HG03432 (cell line): ENCODE measurements around the gene RAB11FIP5.

Experiments used
- ATAC-seq: cut with Tn5 transposase; IDR thresholded peaks from one replicate; pipeline ENCODE4 v1.9.1; 2021; ENCODE audit warnings: mild to moderate bottlenecking, moderate library complexity; ENCODE audit not compliant: unreplicated experiment

The RAB11FIP5 gene

GRCh38 chr2:73033766-73034381, 78.9 kb downstream of the RAB11FIP5 start:
- ATAC-seq = no peak

DNA sequence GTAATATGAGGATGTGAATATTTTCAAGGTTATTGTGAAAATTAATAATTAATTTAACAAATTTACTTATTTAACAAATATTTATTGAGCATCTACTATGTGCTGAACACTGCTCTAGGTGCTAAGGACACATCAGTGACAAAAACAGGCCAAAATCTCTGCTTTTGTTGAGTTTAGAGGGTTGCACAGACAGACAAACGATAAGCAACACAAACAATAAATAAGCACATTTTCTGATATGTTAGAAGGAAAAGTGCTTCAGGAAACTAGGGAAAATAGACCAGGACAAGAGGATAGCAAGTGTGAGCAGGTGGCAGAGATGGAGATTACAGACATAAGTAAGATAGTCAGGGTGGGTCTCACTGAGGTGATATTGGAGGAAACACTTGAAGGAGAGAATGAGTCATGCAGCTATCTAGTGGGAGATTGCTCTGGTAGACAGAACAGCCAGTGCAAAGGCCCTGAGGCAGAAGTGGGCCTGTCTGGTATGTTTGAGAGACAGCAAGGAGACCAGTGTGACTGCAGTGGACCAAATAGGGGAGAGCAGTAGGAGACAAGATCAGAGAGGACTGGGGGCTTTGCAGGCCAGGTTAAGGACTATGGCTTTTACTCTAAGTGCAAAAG, 79.5 kb downstream of the RAB11FIP5 start:
- ATAC-seq = no peak

DNA sequence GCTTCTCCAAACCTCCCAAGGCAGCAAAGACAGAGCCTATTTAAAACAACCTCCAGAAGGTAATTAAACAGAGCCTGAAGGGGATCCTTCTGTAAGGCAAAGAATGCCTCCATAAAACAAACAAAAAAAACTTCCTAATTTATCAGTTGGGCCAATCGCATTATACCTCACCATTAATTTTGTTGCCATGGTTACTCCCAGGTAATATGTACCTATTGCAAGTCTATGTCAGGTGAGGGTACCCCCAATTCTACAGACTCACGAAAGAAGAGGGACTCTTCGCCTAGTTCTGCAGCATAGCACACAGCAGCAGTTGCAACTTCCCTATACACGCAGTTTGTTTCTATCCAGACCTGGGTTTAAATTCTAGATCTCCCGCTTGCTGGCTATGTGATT, 80.0 kb downstream of the RAB11FIP5 start:
- ATAC-seq = no peak

DNA sequence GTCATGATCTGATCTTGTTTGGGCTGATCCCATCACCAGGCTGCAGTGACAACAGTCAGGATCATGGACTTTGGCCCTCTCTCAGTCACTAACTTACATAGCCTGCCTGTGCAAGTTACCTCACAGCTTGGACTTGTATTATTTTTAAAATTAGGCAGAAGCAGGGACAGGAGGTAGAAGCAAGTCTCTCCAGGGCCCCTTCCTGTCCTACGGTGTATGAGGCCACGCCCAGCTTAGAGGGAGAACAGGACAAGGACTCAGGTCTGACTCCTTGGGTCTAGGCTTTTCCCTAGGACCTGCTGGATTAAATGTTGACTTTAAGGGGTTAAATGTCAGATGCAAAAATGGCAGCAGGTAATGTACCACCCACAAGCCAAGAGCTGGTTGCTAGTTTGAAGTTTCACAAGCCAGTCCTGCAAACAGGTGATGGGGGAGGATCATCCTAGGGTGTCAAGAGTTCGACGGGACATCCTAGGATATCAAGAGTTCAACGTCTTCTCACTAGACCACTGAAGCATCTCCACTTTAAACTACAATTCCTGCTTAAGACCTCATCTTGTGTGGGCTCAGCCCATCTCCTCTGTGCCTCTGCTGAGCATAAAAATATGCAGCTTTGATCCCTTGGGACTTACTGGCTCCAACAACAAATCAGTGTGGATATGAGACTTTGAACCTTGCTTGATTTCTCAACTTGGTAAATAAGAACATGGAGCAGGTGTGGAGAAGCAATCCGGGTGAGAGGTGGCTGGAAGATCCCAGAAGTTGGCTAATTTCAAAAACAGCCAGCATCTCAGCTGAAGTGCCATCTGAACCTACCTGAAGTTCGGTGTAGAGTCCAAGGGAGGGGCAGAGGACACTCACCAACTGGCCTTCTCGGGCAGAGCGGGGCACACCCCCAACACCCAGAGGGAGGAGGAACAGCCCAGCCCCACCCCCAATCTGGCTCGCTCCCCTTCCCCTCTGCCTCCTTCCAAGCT, 80.7 kb downstream of the RAB11FIP5 start:
- ATAC-seq = no peak

GRCh38 chr2:73031095-73031678, 81.6 kb downstream of the RAB11FIP5 start:
- no peak for ATAC-seq

DNA sequence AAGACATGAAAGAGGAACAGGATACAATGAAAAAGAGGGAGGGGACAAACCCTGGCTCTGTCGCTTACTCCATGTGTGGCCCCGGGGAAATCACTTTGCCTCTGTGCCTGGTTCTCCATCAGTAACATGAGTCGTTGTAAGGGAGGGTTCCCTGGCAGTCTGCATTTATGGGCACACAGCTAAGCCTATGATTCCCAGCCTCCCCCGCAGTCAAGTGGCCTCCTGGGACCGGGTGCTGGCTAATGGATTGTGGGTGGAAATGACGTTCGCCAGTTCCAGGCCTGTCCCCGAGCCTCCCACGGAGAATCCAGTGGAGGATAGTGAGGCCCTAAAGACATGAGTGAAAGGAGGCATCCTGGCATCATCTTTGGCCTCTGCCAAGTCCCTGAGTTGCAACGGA, 83.9 kb downstream of the RAB11FIP5 start:
- no peak for ATAC-seq

- ATAC-seq = no peak
These were observed 85.4 kb downstream of the RAB11FIP5 start for GRCh38 chr2:73027340-73027739.

- ATAC-seq = no peak
These were observed 89.3 kb downstream of the RAB11FIP5 start for GRCh38 chr2:73023497-73023896.
